Calu3 (cell line): ENCODE results near the gene TMSB4X. TPM values are rescaled to one million over a fixed set of nuclear protein-coding genes. Genes with fewer than 3 reads are reported as not detected.
A peak's percentile ranks its signal among the peaks of the same experiment; 100 is the strongest.

Experiments
- BruUV-seq: library from RNA; stranded (reverse); fragments of 400-500 nt; replicated peaks from 2 replicates; lab custom pipeline; 2021; lab: Mats Ljungman, UMichigan
- CTCF ChIA-PET: fragments of 300-600 bp; sonication (Branson Sonifier 250); formaldehyde crosslinking; loops from one replicate; lab custom pipeline; 2022; ENCODE audit warnings: antibody characterized with exemption; lab: Charles Lee
- DNase-seq: peaks from one replicate; pipeline ENCODE4 v3.0.0; 2022
- H3K27ac Mint-ChIP-seq: one replicate; pipeline ENCODE4 v1.8.0; 2022; ENCODE audit warnings: mixed read lengths; ENCODE audit not compliant: unreplicated experiment
- H3K27me3 Mint-ChIP-seq: one replicate; pipeline ENCODE4 v1.8.0; 2022; ENCODE audit warnings: mixed read lengths; ENCODE audit not compliant: unreplicated experiment
- H3K36me3 Mint-ChIP-seq: one replicate; pipeline ENCODE4 v1.8.0; 2022; ENCODE audit warnings: mild to moderate bottlenecking, moderate library complexity, mixed read lengths; ENCODE audit not compliant: insufficient read depth, unreplicated experiment
- H3K4me1 Mint-ChIP-seq: one replicate; pipeline ENCODE4 v1.8.0; 2022; ENCODE audit warnings: mild to moderate bottlenecking, low read depth, mixed read lengths; ENCODE audit not compliant: unreplicated experiment
- H3K4me3 Mint-ChIP-seq: one replicate; pipeline ENCODE4 v1.8.0; 2022; ENCODE audit warnings: mild to moderate bottlenecking, low read depth, moderate library complexity, mixed read lengths; ENCODE audit not compliant: unreplicated experiment
- H3K9me3 Mint-ChIP-seq: one replicate; pipeline ENCODE4 v1.8.0; 2022; ENCODE audit warnings: low read depth, mixed read lengths; ENCODE audit not compliant: unreplicated experiment
- intact Hi-C: fragments of 100-400 bp; cut with micrococcal nuclease; formaldehyde crosslinking; loops from one replicate; pipeline ENCODE4 v1.10.0; 2022; ENCODE audit not compliant: unreplicated experiment
- total RNA-seq: library from RNA; stranded (reverse); gene quantifications from 2 replicates; pipeline ENCODE4 v1.2.3, GENCODE V29; 2022
- TF ChIP-seq, protein P1 (sequence below): fragments of 200-600 bp; IDR thresholded peaks from one replicate; pipeline ENCODE4 v1.8.0; 2022; ENCODE audit warnings: antibody characterized with exemption; ENCODE audit not compliant: unreplicated experiment

TMSB4X gene
- total RNA-seq, 1 experiment from 2014 or later, result 5,274 TPM

DNA sequence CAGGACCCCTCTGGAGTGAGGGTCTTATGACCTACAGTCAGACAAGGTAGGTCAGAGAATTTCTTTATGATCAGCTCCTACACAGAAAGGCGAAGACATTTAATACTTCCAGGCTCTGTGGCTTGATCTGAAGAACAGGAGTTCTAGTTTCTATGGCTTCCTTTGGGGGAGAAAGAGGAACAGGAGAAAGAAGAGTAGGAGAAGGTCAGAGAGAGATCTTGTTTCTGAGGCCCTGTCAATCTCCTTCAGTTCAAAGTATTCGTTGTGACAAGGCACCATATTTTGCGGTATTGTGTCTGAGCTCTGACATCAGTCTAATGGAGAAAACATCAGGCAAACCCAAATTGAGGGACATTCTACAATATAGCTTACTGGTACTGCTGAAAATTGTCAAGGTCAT, 16.7 kb downstream of the TMSB4X start:
- peaks cover 5% of the 10 kb centered on the region for H3K9me3 Mint-ChIP-seq
- CTCF ChIA-PET, result no interaction called here
- intact Hi-C loops, result no loop called here
- BruUV-seq, result no TSS peak
- H3K4me1 Mint-ChIP-seq, result peaks cover 45% of the 10 kb centered on the region
- no peak for DNase-seq
- peaks cover 30% of the 10 kb centered on the region for H3K36me3 Mint-ChIP-seq
- TF ChIP-seq, protein P1, sequence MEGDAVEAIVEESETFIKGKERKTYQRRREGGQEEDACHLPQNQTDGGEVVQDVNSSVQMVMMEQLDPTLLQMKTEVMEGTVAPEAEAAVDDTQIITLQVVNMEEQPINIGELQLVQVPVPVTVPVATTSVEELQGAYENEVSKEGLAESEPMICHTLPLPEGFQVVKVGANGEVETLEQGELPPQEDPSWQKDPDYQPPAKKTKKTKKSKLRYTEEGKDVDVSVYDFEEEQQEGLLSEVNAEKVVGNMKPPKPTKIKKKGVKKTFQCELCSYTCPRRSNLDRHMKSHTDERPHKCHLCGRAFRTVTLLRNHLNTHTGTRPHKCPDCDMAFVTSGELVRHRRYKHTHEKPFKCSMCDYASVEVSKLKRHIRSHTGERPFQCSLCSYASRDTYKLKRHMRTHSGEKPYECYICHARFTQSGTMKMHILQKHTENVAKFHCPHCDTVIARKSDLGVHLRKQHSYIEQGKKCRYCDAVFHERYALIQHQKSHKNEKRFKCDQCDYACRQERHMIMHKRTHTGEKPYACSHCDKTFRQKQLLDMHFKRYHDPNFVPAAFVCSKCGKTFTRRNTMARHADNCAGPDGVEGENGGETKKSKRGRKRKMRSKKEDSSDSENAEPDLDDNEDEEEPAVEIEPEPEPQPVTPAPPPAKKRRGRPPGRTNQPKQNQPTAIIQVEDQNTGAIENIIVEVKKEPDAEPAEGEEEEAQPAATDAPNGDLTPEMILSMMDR, result no peak
- peak overlapping the region; percentile 58 for H3K27ac Mint-ChIP-seq
- H3K27me3 Mint-ChIP-seq, result no peaks in the 10 kb centered on the region
- no peak overlapping the region for H3K4me3 Mint-ChIP-seq

- Mint-ChIP-seq H3K4me1 (peaks cover 47% of the 10 kb centered on the region), H3K36me3 (peaks cover 28% of the 10 kb centered on the region), H3K9me3 (no peaks in the 10 kb centered on the region), H3K4me3 (no peak overlapping the region), H3K27me3 (no peaks in the 10 kb centered on the region), H3K27ac (no peak overlapping the region)
- CTCF ChIA-PET, result no interaction called here
- intact Hi-C loops, result no loop called here
- no TSS peak for BruUV-seq
- no peak for DNase-seq
- TF ChIP-seq, protein P1, result no peak
These were observed 17.7 kb downstream of the TMSB4X start for GRCh38 chrX:12992544-12993118.

- TF ChIP-seq, protein P1, result no peak
- Mint-ChIP-seq H3K4me3 (no peak overlapping the region), H3K27me3 (no peaks in the 10 kb centered on the region), H3K9me3 (no peaks in the 10 kb centered on the region), H3K27ac (peak overlapping the region; percentile 78), H3K4me1 (peaks cover 59% of the 10 kb centered on the region), H3K36me3 (peaks cover 22% of the 10 kb centered on the region)
- BruUV-seq, result TSS peak; percentile 81
- intact Hi-C loops, result no loop called here
- CTCF ChIA-PET, result interaction anchor here (0.8 kb wide), 1 partner anchor 23 kb away, joined by 3 read pairs; no protein-coding TSS in a partner anchor
- DNase-seq, result no peak
These were observed 18.9 kb downstream of the TMSB4X start for GRCh38 chrX:12993826-12994225.

DNA sequence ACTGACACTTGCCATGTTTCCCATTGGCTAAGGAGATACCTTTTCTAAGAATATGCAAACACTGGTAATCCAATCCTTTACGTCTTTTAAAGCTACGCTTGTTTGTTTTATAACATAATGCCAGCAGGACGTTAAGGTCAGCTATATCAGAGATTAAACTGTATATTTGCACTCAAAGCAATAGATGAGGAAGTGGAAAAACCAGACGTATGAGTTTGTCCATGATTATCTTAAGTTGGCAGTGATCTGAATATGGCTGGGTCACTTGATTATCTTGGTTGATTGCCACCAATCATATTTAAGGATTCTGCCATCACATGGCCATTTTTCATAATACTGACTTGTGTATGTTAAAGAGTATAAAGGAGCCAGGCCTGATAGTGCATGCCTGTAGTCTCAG, 19.4 kb downstream of the TMSB4X start:
- peaks cover 19% of the 10 kb centered on the region for H3K36me3 Mint-ChIP-seq
- no peaks in the 10 kb centered on the region for H3K27me3 Mint-ChIP-seq
- no peaks in the 10 kb centered on the region for H3K9me3 Mint-ChIP-seq
- H3K4me3 Mint-ChIP-seq, result no peak overlapping the region
- no peak for DNase-seq
- BruUV-seq, result no TSS peak
- intact Hi-C loops, result no loop called here
- TF ChIP-seq, protein P1, result no peak
- peak overlapping the region; percentile 78 for H3K27ac Mint-ChIP-seq
- H3K4me1 Mint-ChIP-seq, result peaks cover 60% of the 10 kb centered on the region
- CTCF ChIA-PET, result interaction anchor here (0.6 kb wide), 1 partner anchor 45 kb away, joined by 3 read pairs; no protein-coding TSS in a partner anchor
